C4-2B (cell line): ENCODE measurements around the gene SLC10A3.
A peak's percentile ranks its signal among the peaks of the same experiment; 100 is the strongest.

ENCODE experiments used
- H3K27ac ChIP-seq: fragments of 450-650 bp; 2 replicates; pipeline ENCODE4 v1.5.1; 2017
- ZFX ChIP-seq: fragments of 450-650 bp; IDR thresholded peaks from 2 replicates; pipeline ENCODE4 v1.6.1; 2017
- TF ChIP-seq, protein P1 (sequence below): fragments of 450-650 bp; conservative IDR thresholded peaks from 2 replicates; pipeline ENCODE4 v1.5.1; 2017; ENCODE audit warnings: mild to moderate bottlenecking

The SLC10A3 gene

DNA sequence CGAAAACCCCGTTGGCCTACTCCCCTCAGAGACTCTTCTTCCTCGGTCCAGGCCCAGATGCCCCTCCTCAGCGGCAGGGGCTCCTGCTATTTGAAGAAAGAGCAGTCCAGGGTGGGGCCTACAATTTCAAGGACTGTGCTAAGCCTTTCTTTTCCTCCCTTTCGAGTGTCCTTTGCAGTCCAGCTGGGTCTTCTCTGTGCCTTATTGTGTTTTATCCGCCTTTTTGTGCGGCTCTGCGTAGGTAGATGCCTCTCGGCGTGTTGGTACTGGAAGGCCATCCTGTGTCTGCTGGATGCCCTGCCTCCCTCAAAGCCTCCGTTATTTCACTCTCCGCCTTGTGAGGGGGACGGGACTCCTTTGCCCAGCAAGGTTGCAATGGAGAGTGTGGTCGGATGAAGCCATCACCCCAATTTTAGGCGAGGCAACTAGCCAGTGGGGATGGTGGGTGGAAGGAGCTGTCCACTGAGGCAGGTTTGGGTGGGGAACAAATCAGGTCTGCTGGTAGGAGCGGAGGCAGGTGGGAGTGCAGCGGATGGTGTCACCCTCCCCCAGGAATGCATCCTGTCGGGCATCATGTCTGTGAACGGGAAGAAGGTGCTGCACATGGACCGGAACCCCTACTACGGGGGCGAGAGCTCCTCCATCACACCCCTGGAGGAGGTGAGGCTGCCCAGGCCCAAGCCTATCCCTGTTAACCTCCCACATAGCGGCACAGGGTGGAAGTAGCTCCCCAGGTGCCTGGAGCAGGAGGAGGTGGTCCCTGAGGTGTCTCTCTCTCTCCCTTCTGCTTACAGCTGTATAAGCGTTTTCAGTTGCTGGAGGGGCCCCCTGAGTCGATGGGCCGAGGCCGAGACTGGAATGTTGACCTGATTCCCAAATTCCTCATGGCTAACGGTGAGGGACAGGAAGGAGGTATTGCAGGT is 52.2 kb downstream of the SLC10A3 start:
- peak overlapping the region; percentile 85 for H3K27ac ChIP-seq
- TF ChIP-seq ZFX, result no peak
- TF ChIP-seq, protein P1, sequence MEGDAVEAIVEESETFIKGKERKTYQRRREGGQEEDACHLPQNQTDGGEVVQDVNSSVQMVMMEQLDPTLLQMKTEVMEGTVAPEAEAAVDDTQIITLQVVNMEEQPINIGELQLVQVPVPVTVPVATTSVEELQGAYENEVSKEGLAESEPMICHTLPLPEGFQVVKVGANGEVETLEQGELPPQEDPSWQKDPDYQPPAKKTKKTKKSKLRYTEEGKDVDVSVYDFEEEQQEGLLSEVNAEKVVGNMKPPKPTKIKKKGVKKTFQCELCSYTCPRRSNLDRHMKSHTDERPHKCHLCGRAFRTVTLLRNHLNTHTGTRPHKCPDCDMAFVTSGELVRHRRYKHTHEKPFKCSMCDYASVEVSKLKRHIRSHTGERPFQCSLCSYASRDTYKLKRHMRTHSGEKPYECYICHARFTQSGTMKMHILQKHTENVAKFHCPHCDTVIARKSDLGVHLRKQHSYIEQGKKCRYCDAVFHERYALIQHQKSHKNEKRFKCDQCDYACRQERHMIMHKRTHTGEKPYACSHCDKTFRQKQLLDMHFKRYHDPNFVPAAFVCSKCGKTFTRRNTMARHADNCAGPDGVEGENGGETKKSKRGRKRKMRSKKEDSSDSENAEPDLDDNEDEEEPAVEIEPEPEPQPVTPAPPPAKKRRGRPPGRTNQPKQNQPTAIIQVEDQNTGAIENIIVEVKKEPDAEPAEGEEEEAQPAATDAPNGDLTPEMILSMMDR, result no peak
